Stimulated activated CD8-positive, alpha-beta memory T cell treated with anti-CD3 and anti-CD28 coated beads, Interleukin-4, amount 100 ng/mL, for 24 hours (primary cell): ENCODE measurements around the gene RTN4.
"Not testable (repeated sequence)": the region's sequence is repeated elsewhere in the genome, so short reads cannot be mapped to it uniquely, and the experiment has no call there.

Experiments
- DNase-seq: peaks from one replicate; pipeline ENCODE4 v3.0.0-alpha.2; 2020; ENCODE audit warnings: low read depth

RTN4 gene

GRCh38 chr2:55073000-55073983, 23.0 kb upstream of the RTN4 start:
- no peak for DNase-seq

DNA sequence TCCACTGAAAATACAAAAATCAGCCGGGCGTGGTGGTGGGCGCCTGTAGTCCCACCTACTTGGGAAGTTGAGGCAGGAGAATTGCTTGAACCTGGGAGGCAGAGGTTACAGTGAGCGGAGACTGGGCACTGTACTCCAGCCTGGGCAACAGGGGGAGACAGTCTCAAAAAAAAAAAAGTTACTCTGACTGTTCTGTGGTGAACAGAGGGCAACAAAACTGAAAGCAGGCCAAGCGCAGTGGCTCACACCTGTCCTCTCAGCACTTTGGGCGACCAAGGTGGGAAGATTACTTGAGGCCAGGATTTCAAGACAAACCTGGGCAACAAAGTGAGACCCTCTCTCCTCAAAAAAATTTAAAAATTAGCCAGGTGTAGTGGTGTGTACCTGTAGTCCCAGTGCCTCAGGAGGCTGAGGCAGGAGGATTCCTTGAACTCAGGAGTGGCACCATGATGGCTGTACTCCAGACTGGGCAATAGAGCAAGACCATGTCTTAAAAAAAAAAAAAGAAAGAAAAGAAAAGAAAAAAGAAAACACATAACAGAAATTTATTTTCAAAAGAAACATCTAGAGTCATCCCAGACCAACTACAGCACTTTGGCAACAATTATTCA, 13.6 kb upstream of the RTN4 start:
- no peak for DNase-seq

DNA sequence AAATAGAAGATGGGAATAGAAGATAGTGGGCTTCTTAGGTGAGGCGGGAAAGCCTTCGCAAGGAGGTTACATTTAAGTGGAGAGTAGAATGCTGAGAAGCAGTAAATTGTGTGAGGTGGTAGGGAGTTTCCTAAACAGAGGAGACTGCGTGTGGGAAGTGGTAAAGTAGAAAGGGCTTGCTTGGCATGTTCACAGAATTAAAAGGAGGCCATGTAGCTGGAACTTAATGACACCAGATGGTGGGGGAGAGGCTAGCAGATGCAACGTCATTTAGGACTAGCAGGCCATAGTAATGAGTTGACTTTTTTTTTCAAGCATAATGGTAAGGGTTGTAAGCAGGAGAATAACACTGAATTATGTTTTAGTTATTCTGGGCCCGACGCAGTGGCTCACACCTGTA, 13.0 kb upstream of the RTN4 start:
- no peak for DNase-seq

- no peak for DNase-seq
These were observed 12.5 kb upstream of the RTN4 start for GRCh38 chr2:55062754-55063153.

- no peak for DNase-seq
These were observed 11.5 kb upstream of the RTN4 start for GRCh38 chr2:55061523-55062344.

DNA sequence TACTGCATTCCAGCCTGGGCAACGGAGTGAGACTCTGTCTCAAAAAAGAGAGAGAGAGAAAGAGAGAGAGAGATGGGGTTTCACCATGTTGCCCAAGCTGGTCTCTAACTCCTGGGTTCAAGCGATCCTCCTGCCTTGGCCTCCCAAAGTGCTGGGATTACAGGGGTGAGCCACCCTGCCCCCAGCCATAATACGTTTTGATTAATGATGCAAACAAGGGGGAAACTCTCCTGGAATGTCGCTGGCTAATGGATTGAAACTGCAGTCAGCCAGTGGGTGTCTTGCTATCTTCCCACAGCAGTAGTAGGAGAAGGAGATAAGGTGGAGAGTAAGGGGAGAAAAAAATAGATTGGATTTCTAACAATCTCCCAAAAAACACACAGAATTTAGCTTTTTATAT, 9.5 kb upstream of the RTN4 start:
- DNase-seq, result no peak

GRCh38 chr2:55057474-55057873, 7.2 kb upstream of the RTN4 start:
- DNase-seq, result no peak

GRCh38 chr2:55056024-55056521, 5.8 kb upstream of the RTN4 start:
- no peak for DNase-seq

DNA sequence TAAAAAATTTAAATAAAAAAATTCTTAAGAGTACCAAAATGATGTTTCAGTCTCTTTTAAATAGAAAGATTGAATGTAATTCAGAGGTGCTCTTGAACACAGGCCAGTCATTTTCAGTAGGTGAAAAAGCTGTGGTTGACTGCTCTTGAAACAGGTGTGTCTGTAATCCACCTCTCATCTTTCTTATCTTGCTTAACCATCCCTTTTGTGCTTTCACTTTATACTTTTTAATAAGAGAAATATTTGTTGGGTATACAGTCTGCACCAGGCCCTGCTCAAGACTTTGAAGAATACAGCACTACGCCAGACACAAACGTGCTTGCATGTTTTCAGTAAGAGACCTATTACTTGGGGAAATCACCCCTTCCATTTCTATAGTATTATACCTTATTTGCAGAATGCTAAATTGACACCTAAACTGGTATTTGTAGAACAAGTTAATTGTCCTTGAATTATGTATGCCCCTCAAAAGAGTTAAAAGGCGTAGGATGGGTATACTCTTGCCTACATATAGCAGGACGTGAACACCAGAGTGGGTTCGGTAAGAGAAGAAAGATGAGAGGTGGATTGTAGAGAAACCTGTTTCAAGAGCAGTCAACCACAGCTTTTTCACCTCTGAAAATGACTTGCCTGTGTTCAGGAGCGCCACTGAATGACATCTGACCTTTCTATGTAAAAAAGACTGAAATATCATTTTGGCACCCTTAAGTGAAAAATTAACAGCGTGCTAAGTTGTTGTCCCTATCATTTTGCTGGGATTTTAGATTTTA, 4.0 kb upstream of the RTN4 start:
- no peak for DNase-seq

DNA sequence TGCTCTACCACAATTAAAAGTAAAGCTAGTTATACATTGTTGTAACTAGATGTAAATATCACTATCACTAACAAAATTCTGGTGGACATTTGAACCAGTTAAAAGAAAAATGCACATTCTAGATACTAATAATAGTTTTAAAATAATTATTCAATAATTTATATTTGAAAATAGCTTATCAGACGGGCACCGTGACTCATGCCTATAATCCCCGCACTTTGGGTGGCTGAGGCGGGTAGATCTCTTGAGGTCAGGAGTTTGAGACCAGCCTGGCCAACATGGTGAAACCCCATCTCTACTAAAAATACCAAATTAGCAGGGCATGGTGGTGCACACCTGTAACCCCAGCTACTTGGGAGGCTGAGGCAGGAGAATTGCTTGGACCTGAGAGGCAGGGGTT, 3.0 kb upstream of the RTN4 start:
- DNase-seq, result not testable (repeated sequence)

- no peak for DNase-seq
These were observed 2.1 kb upstream of the RTN4 start for GRCh38 chr2:55052129-55053061.

- no peak for DNase-seq
These were observed 995 bp upstream of the RTN4 start for GRCh38 chr2:55051026-55051866.

DNA sequence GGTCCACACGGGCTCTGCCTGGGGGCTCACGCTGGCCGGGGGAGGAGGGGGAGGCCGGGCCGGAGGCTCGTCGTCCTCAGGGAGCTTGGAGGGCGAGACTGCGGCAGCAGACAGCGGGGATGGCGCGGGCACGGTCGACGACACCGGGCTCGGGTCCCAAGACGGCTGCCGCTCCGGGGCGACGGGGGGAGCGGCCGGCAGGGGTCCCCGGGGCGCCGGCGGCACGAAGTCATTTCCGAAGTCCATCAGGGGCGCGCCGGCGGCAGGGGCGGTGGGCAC, 491 bp downstream of the RTN4 start:
- no peak for DNase-seq

DNA sequence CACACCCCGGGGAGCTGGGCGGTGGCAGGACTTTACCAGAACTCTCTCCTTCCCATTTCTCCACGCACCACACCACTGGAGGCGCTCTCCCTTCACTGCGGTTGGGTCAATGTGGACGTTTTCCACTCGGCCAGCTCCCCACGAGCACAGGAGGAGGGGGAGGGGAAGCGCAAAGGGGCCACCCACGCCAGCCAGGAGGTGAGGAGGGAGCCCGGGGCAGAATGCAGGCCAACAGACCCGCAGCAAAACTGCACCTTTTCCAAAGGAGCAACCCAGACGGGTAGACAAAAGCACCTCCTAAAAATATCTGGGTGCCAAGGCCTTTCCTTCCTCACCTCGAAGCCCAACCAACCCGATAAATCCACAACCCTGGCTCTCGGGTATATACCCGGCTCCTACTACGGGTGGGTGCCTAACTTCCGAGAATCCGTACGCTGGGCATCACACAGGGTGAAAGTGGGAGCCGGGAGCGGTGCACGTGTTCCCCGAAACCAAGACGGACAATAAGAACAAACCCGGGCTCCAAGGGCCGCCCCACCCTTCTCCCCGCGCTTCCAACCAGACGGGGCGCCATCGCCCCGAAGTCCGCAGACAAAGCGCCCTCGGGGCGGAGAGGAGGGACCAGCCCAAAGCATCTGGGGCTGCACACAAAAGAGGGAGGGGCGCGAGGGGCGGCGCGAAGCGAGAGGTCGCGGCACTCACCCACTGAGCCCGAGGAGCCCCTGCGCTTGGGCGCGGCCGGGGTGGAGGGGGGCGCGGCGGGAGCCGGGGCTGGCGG, 1.0 kb downstream of the RTN4 start:
- peak; percentile 36 for DNase-seq

DNA sequence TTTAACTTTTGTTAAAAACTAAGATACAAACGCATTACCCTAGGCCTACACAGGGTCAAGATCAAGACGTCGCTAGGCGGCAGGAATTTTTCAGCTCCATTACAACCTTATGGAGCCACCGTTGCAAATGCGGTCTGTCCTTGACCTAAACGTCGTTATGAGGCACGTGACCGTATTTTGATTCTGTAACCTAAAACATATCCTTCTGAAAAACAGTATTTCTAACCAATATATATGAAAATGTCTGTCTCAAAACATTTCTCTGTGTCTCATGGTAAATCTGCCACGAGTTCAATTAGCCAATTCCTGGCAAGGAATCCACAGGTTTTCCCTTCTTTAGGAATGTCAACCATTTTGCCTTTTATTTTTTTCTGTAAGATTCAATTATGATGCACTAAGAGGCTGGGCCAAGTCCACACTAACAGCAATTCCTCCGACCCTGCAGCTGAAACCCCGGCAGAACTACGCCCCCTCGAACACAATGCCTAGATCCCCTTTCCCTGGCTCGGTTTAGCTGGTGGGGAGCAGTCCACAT, 1.7 kb downstream of the RTN4 start:
- no peak for DNase-seq

DNA sequence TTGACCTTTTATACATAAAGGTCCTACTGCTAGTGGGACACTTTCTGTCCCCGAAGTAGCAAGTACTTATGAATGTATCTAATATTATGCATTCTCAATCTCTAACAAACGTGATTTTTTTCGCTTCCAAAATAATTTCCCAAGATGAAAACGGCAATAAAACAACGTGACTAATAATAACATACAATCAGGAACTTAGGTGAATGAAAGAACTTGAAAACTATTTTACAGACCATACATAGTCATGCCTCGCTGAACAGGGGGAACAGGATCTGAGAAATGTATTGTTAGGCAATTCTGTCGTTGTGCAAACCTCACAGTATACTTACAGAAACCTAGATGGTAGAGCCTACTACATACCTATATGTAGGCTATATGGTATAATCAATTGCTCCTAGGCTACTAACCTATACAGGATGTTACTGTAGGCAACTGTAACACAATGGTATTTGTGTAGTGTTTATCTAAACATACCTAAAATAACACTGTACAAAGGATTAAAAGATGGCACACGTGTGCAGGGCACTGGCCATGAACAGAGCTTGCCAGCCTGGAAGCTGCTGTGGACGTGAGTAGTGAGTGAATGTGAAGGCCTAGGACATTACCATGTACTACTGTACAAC, 2.5 kb downstream of the RTN4 start:
- no peak for DNase-seq

DNA sequence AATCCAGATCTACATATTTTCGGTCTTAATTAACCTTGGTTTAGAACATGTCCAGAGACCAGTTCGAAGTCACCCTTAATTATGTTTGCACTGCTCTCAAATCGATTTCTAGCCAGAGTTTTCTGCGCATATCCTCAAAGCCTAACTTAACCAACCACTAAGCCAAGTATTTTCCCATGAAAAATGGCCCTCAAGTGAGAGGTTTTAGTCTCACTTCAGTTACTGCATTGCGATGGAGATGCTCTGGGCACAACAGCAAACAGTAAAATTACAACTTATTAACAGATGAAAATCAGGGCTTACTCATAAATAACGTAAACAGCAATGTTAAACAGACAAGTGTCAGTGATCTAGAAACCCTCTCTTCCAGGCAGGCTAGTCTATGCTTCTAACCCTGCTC, 4.5 kb downstream of the RTN4 start:
- DNase-seq, result no peak

- DNase-seq, result no peak
These were observed 6.4 kb downstream of the RTN4 start for GRCh38 chr2:55043841-55044240.
